ENCODE measurements around the gene SYNE1. TPM values are rescaled to one million over a fixed set of nuclear protein-coding genes. Genes with fewer than 3 reads are reported as not detected.

SYNE1 gene
- total and polyA plus RNA-seq, 10 of the 15 experiments (the other 5 are each of a cell fraction or from before 2014, with no cell fraction given) = 2.3 to 28.7 (median 14.1) TPM

DNA sequence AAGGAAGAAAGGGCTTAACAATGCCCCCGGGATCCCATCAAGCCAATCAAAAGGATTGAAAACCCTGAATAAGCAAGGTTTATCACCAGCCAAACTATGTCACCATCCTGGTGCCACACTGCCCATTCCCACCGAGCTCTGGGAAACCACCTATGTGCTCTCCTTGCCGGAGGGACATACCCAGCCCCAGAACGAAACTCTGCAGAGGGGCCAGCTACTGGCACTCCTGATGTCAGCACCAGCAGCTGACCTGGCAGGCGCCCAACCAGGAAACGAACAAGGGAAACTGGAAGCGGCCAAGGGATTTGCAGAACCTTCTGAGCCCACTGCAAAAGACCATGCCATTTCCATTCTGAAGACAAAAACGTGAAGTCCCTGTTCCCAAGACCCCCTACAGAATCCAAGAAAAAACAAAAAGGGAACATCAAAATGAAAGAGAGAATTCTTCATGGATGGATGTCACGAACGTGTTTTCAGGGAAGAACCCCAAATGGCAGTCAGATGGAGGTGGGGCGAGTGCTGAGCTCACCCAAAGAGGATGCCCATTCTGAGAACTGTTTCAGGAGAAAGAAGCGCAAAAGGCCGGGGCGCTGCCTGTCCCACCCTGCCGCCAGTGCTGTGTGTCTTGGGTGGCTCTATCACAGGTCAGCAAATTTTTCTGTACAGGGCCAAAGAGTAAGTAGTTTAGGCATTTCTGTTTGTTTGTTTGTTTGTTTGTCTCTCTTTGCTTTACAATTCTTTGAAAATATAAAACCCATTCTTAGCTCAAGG, 524.5 kb downstream of the SYNE1 start:
- intact Hi-C loops (cut with micrococcal nuclease; ENCODE audit: unreplicated experiment) = no loop called here
- in situ Hi-C loops (cut with MboI) = no loop called here
- 66% methylated on average over 15 of the region's 15 CpGs for WGBS (ENCODE audit: insufficient coverage, insufficient replicate concordance, low lambda C conversion rate, missing lambda C conversion rate)
- Histone ChIP-seq H3K9ac (ENCODE audit: control insufficient read depth, insufficient read depth, low read length) (no peak overlapping the region), H3K27ac (ENCODE audit: control insufficient read depth, insufficient read depth) (no peak overlapping the region), H4K20me1 (ENCODE audit: control insufficient read depth, insufficient read depth) (no peaks in the 10 kb centered on the region), H3K36me3 (ENCODE audit: control insufficient read depth in 2 of 2, insufficient read depth in 2 of 2, low read length in 1 of 2) (no peaks in the 10 kb centered on the region), H3K79me2 (ENCODE audit: control insufficient read depth, insufficient read depth, low read length) (no peaks in the 10 kb centered on the region), H3K27me3 (replicated peaks in 1 of 2; ENCODE audit: control insufficient read depth in 2 of 2, insufficient read depth in 2 of 2, low read length in 1 of 2) (no peaks in the 10 kb centered on the region), H3K4me3 (no peak overlapping the region), H3K4me1 (ENCODE audit: control insufficient read depth, insufficient read depth, low read length) (no peaks in the 10 kb centered on the region), H3K9me3 (replicated peaks; ENCODE audit: control insufficient read depth, insufficient read depth, low read length) (no peaks in the 10 kb centered on the region), H2AFZ (ENCODE audit: control insufficient read depth, low read depth, low read length) (no peak overlapping the region), H3K4me2 (ENCODE audit: control insufficient read depth, insufficient read depth) (no peak overlapping the region)
- ChIA-PET SMC1A (ENCODE audit: uncharacterized antibody, unreplicated experiment) (no interaction called here), RAD21 (ENCODE audit: unreplicated experiment) (interaction anchor here (1.8 kb wide), 1 partner anchor 12 kb away, joined by 6 read pairs; no protein-coding TSS in a partner anchor), CTCF (interaction anchor here (0.9 to 1.6 kb wide), 3 partner anchors 12 to 422 kb away, joined by 3 to 5 read pairs (median 4); no protein-coding TSS in a partner anchor), POLR2A (no interaction called here)
- FAIRE-seq (no peak), ATAC-seq (peak; percentile 86), DNase-seq (ENCODE audit: low read depth, low spot score) (no peak)
- TF ChIP-seq BHLHE40 (IDR thresholded peaks at IDR 0.05; ENCODE audit: borderline replicate concordance in 1 of 2, low read depth in 2 of 2, low read length in 1 of 2) (0 out of 4 replicates have a peak, but pooled peaks of 1 of the 2 experiments have one; percentile 10), YY1 (IDR thresholded peaks at IDR 0.05; ENCODE audit: low read depth, low read length) (no peak), IKZF1 (conservative IDR thresholded peaks at IDR 0.05) (0 out of 2 replicates have a peak, but pooled peaks have one; percentile 25)
- BruUV-seq (replicated peaks) = no TSS peak
